B cell (primary cell): ENCODE results near the gene TEC. TPM values are rescaled to one million over a fixed set of nuclear protein-coding genes. Genes with fewer than 3 reads are reported as not detected.
"Not testable (repeated sequence)": the region's sequence is repeated elsewhere in the genome, so short reads cannot be mapped to it uniquely, and the experiment has no call there.

ENCODE experiments used
- ATAC-seq: fragments of 200-7000 bp; cut with Tn5 transposase; one replicate; pipeline ENCODE4 v1.10.0; 2021; ENCODE audit warnings: low read depth, mild to moderate bottlenecking, moderate number of reproducible peaks, moderate library complexity
- CTCF ChIA-PET: fragments of 350-600 bp; sonication (Branson Sonifier 250); formaldehyde crosslinking; loops from one replicate; lab custom pipeline; 2021; ENCODE audit warnings: antibody characterized with exemption, inconsistent platforms; lab: Charles Lee
- POLR2A ChIA-PET: fragments of 350-600 bp; sonication (Branson Sonifier 250); formaldehyde crosslinking; loops from one replicate; lab custom pipeline; 2021; ENCODE audit warnings: antibody characterized with exemption; lab: Charles Lee
- DNase-seq: peaks from one replicate; pipeline ENCODE4 v3.0.0; 2013
- H2AFZ ChIP-seq: 2 replicates; pipeline ENCODE4 v1.6.1; 2012; ENCODE audit warnings: mild to moderate bottlenecking, low read depth, low read length; ENCODE audit not compliant: insufficient read depth, poor library complexity, severe bottlenecking
- H3K27ac ChIP-seq, 2 donors: 1 replicate in 1 of 2; 2 replicates in 1 of 2; pipeline ENCODE4 v1.5.1; 2012 to 2013; ENCODE audit warnings: low read length in 2 of 2, mild to moderate bottlenecking in 2 of 2, moderate library complexity in 1 of 2
- H3K27me3 ChIP-seq, 4 experiments: fragments of 200-600 bp in 1 of 4; sonication (generic) in 1 of 4; replicated peaks in 1 of 4; 1 replicate in 2 of 4; 2 replicates in 2 of 4; pipeline versions ENCODE4 v1.6.1 to v1.7.0; 2013 to 2016; ENCODE audit warnings: low read length in 3 of 4, mild to moderate bottlenecking in 2 of 4, mixed read lengths in 1 of 4, moderate library complexity in 1 of 4; ENCODE audit not compliant: insufficient read depth in 4 of 4, control insufficient read depth in 3 of 4; ENCODE audit errors: control extremely low read depth in 1 of 4
- H3K36me3 ChIP-seq, 2 experiments: replicated peaks in 1 of 2; 1 replicate in 1 of 2; 2 replicates in 1 of 2; pipeline versions ENCODE4 v1.6.1 to v1.7.1; 2013; ENCODE audit warnings: low read length in 1 of 2; ENCODE audit not compliant: insufficient read depth in 2 of 2, control insufficient read depth in 1 of 2; ENCODE audit errors: control extremely low read depth in 1 of 2, extremely low read depth in 1 of 2
- H3K4me1 ChIP-seq, 2 donors: fragments of 200-600 bp in 1 of 2; sonication (generic) in 1 of 2; 1 replicate in 1 of 2; 2 replicates in 1 of 2; pipeline versions ENCODE4 v1.5.1 to v1.6.1; 2013 to 2017; ENCODE audit warnings: low read length in 2 of 2; ENCODE audit not compliant: control insufficient read depth in 2 of 2, insufficient read depth in 2 of 2
- H3K4me2 ChIP-seq: replicated peaks from 2 replicates; pipeline ENCODE3; 2012; ENCODE audit warnings: mild to moderate bottlenecking, low read depth, low read length; ENCODE audit not compliant: poor library complexity, severe bottlenecking
- H3K4me3 ChIP-seq, 5 experiments: fragments of 200-600 bp in 1 of 5; sonication (generic) in 1 of 5; 1 replicate in 3 of 5; 2 replicates in 2 of 5; pipeline versions ENCODE4 v1.5.1 to v1.7.0; 2011 to 2016; ENCODE audit warnings: low read length in 4 of 5, mild to moderate bottlenecking in 4 of 5, low read depth in 2 of 5, control low read depth in 1 of 5, moderate library complexity in 1 of 5; ENCODE audit not compliant: insufficient read depth in 1 of 5; ENCODE audit errors: control extremely low read depth in 1 of 5, extremely low read depth in 1 of 5
- H3K79me2 ChIP-seq: fragments of 200-600 bp; sonication (generic); one replicate; pipeline ENCODE4 v1.6.0; 2016; ENCODE audit warnings: low read length; ENCODE audit not compliant: control insufficient read depth, insufficient read depth
- H3K9ac ChIP-seq: fragments of 200-600 bp; sonication (generic); 2 replicates; pipeline ENCODE4 v1.6.1; 2017; ENCODE audit warnings: mild to moderate bottlenecking, low read length, moderate library complexity
- H3K9me3 ChIP-seq, 3 donors: one replicate each; pipeline versions ENCODE4 v1.6.1 to v1.7.1; 2013; ENCODE audit warnings: low read length in 2 of 3; ENCODE audit not compliant: control insufficient read depth in 2 of 3, insufficient read depth in 1 of 3; ENCODE audit errors: control extremely low read depth in 1 of 3
- H4K20me1 ChIP-seq: 2 replicates; pipeline ENCODE4 v1.6.0; 2012; ENCODE audit warnings: mild to moderate bottlenecking, low read length; ENCODE audit not compliant: insufficient read depth, control insufficient read depth, poor library complexity, severe bottlenecking
- H3K27ac Mint-ChIP-seq: one replicate; pipeline ENCODE4 v1.8.0; 2021; ENCODE audit warnings: mixed read lengths
- H3K27me3 Mint-ChIP-seq: one replicate; pipeline ENCODE4 v1.8.0; 2021; ENCODE audit warnings: mixed read lengths
- H3K4me1 Mint-ChIP-seq: one replicate; pipeline ENCODE4 v1.8.0; 2021; ENCODE audit warnings: mixed read lengths
- H3K4me3 Mint-ChIP-seq: one replicate; pipeline ENCODE4 v1.8.0; 2021; ENCODE audit warnings: mixed read lengths
- H3K9me3 Mint-ChIP-seq: one replicate; pipeline ENCODE4 v1.8.0; 2022; ENCODE audit warnings: mixed read lengths; ENCODE audit not compliant: insufficient read depth
- CTCF ChIP-seq: fragments of 200-600 bp; IDR thresholded peaks from one replicate; pipeline ENCODE4 v1.8.0; 2022; ENCODE audit warnings: antibody characterized with exemption, mild to moderate bottlenecking
- EZH2 ChIP-seq: IDR thresholded peaks from 2 replicates; pipeline ENCODE4 v1.6.1; 2012; ENCODE audit warnings: borderline replicate concordance, low read depth, mild to moderate bottlenecking, moderate library complexity, low read length; ENCODE audit not compliant: insufficient read depth, poor library complexity, severe bottlenecking
- WGBS: methylation state at CpG from one replicate; pipeline ENCODE4 v1.1.5; 2013; ENCODE audit warnings: missing lambda C conversion rate; ENCODE audit not compliant: insufficient coverage; 5-methylcytosine and 5-hydroxymethylcytosine counted together
- intact Hi-C: fragments of 100-400 bp; cut with micrococcal nuclease; formaldehyde crosslinking; loops from one replicate; pipeline ENCODE4 v1.10.0; 2022
- polyA plus RNA-seq: library from polyadenylated mRNA; depleted of rRNA; stranded (reverse); fragments of >200 nt; gene quantifications from 2 replicates; pipeline ENCODE4 v1.2.3, GENCODE V29; 2012
- total RNA-seq, 2 donors: library from RNA; stranded (reverse); fragments of 120-200 nt in 1 of 2; gene quantifications; 1 replicate in 1 of 2; 2 replicates in 1 of 2; pipeline versions ENCODE4 v1.2.3 to v1.2.4, GENCODE V29; 2013 to 2022

The TEC gene
- total and polyA plus RNA-seq, 2 donors (not counting 1 experiment from before 2014, with no cell fraction given): 2.0 to 8.3 TPM

GRCh38 chr4:48187813-48188212 is 81.8 kb downstream of the TEC start:
- ATAC-seq (no peak), DNase-seq (no peak)
- Mint-ChIP-seq H3K9me3 (no peaks in the 10 kb centered on the region), H3K4me3 (no peak overlapping the region), H3K4me1 (peaks cover 20% of the 10 kb centered on the region), H3K27ac (no peak overlapping the region), H3K27me3 (no peaks in the 10 kb centered on the region)
- ChIA-PET CTCF (no interaction called here), POLR2A (no interaction called here)
- peaks cover 4 to 7% of the 10 kb centered on the region in 2 donors for H3K4me1 ChIP-seq
- no peaks in the 10 kb centered on the region for H3K36me3 ChIP-seq
- H3K79me2 ChIP-seq: peaks cover 16% of the 10 kb centered on the region
- no peak overlapping the region for H3K4me2 ChIP-seq
- no peak overlapping the region for H3K9ac ChIP-seq
- WGBS: no CpG with 5 or more reads among the region's 2 CpGs
- H2AFZ ChIP-seq: no peak overlapping the region
- no peaks in the 10 kb centered on the region for H3K27me3 ChIP-seq
- H3K27ac ChIP-seq: no peak overlapping the region
- H3K4me3 ChIP-seq: no peak overlapping the region
- intact Hi-C loops: no loop called here
- no peak for TF ChIP-seq EZH2
- TF ChIP-seq CTCF: no peak
- no peaks in the 10 kb centered on the region for H3K9me3 ChIP-seq
- H4K20me1 ChIP-seq: no peaks in the 10 kb centered on the region

GRCh38 chr4:48187066-48187465 is 82.6 kb downstream of the TEC start:
- CTCF ChIA-PET, POLR2A ChIA-PET: not testable (repeated sequence)

GRCh38 chr4:48186394-48186793 is 83.2 kb downstream of the TEC start:
- H3K27me3 Mint-ChIP-seq, POLR2A ChIA-PET, CTCF ChIA-PET: not testable (repeated sequence)

More at GRCh38 chr4:48187066-48187465, 82.6 kb downstream of the TEC start:
- peaks cover 18% of the 10 kb centered on the region for H3K4me1 Mint-ChIP-seq
- H3K36me3 ChIP-seq, H3K27me3 Mint-ChIP-seq, H3K4me1 ChIP-seq, H3K27ac ChIP-seq, DNase-seq, H3K9me3 Mint-ChIP-seq, H3K4me3 ChIP-seq, H2AFZ ChIP-seq, H3K27ac Mint-ChIP-seq, intact Hi-C loops, H3K9ac ChIP-seq, ATAC-seq, H3K27me3 ChIP-seq, H3K4me2 ChIP-seq, H4K20me1 ChIP-seq, H3K9me3 ChIP-seq, H3K4me3 Mint-ChIP-seq: not testable (repeated sequence)
- peaks cover 15% of the 10 kb centered on the region for H3K79me2 ChIP-seq
- WGBS: no CpG with 5 or more reads among the region's 5 CpGs

More at GRCh38 chr4:48186394-48186793, 83.2 kb downstream of the TEC start:
- H3K4me2 ChIP-seq, H3K36me3 ChIP-seq, H3K4me3 ChIP-seq, H2AFZ ChIP-seq, H3K27me3 ChIP-seq, H3K4me1 ChIP-seq, H3K9me3 Mint-ChIP-seq, H3K9ac ChIP-seq, H4K20me1 ChIP-seq, intact Hi-C loops, H3K4me3 Mint-ChIP-seq, H3K27ac ChIP-seq, DNase-seq, H3K27ac Mint-ChIP-seq, H3K9me3 ChIP-seq, ATAC-seq: not testable (repeated sequence)
- 93% methylated on average over 16 of the region's 33 CpGs for WGBS
- peaks cover 15% of the 10 kb centered on the region for H3K4me1 Mint-ChIP-seq
- peaks cover 11% of the 10 kb centered on the region for H3K79me2 ChIP-seq
